ENCODE measurements around the gene NRG2. TPM values are rescaled to one million over a fixed set of nuclear protein-coding genes. Genes with fewer than 3 reads are reported as not detected.
A peak's percentile ranks its signal among the peaks of the same experiment; 100 is the strongest.

NRG2 gene
- total and polyA plus RNA-seq, 2 donors, result 1.4 to 5.1 TPM

- Histone ChIP-seq H3K36me3 (ENCODE audit: insufficient read depth) (no peaks in the 10 kb centered on the region), H3K4me1 (ENCODE audit: insufficient read depth) (no peaks in the 10 kb centered on the region), H3K27ac (ENCODE audit: low read depth) (no peak overlapping the region), H3K4me3 (ENCODE audit: low read depth, low read length) (no peak overlapping the region)
- WGBS, result 89% methylated on average over 2 of the region's 2 CpGs
- no peak for DNase-seq (ENCODE audit: extremely low spot score)
Measured at GRCh38 chr5:139859013-139859412, 184.1 kb downstream of the NRG2 start.

- H3K27ac ChIP-seq (ENCODE audit: low read depth), result no peak overlapping the region
- H3K4me3 ChIP-seq (ENCODE audit: low read depth, low read length), result no peak overlapping the region
- WGBS, result 87% methylated on average over 4 of the region's 4 CpGs
- H3K4me1 ChIP-seq (ENCODE audit: insufficient read depth), result no peaks in the 10 kb centered on the region
- H3K36me3 ChIP-seq (ENCODE audit: insufficient read depth), result no peaks in the 10 kb centered on the region
- DNase-seq (ENCODE audit: extremely low spot score), result no peak
Measured at GRCh38 chr5:139856714-139857113, 186.4 kb downstream of the NRG2 start.

GRCh38 chr5:139855946-139856540 lies 187.1 kb downstream of the NRG2 start:
- no peak for DNase-seq (ENCODE audit: extremely low spot score)
- H3K36me3 ChIP-seq (ENCODE audit: insufficient read depth), result no peaks in the 10 kb centered on the region
- no peak overlapping the region for H3K4me3 ChIP-seq (ENCODE audit: low read depth, low read length)
- H3K27ac ChIP-seq (ENCODE audit: low read depth), result no peak overlapping the region
- H3K4me1 ChIP-seq (ENCODE audit: insufficient read depth), result no peaks in the 10 kb centered on the region
- 87% methylated on average over 6 of the region's 6 CpGs for WGBS

GRCh38 chr5:139855451-139855850 lies 187.6 kb downstream of the NRG2 start:
- DNase-seq (ENCODE audit: extremely low spot score), result no peak
- 95% methylated on average over 8 of the region's 8 CpGs for WGBS
- no peak overlapping the region for H3K4me3 ChIP-seq (ENCODE audit: low read depth, low read length)

GRCh38 chr5:139854953-139855352 lies 188.1 kb downstream of the NRG2 start:
- H3K4me1 ChIP-seq (ENCODE audit: insufficient read depth), result no peaks in the 10 kb centered on the region
- no peak for DNase-seq (ENCODE audit: extremely low spot score)
- WGBS, result 96% methylated on average over 5 of the region's 5 CpGs
- H3K36me3 ChIP-seq (ENCODE audit: insufficient read depth), result no peaks in the 10 kb centered on the region
- no peak overlapping the region for H3K27ac ChIP-seq (ENCODE audit: low read depth)
- H3K4me3 ChIP-seq (ENCODE audit: low read depth, low read length), result no peak overlapping the region

More at GRCh38 chr5:139855451-139855850, 187.6 kb downstream of the NRG2 start:
- Histone ChIP-seq H3K36me3 (ENCODE audit: insufficient read depth) (no peaks in the 10 kb centered on the region), H3K4me1 (ENCODE audit: insufficient read depth) (no peaks in the 10 kb centered on the region), H3K27ac (ENCODE audit: low read depth) (no peak overlapping the region)

- Histone ChIP-seq H3K4me3 (ENCODE audit: low read depth, low read length) (no peak overlapping the region), H3K36me3 (ENCODE audit: insufficient read depth) (no peaks in the 10 kb centered on the region), H3K4me1 (ENCODE audit: insufficient read depth) (no peaks in the 10 kb centered on the region), H3K27ac (ENCODE audit: low read depth) (no peak overlapping the region)
- WGBS, result 97% methylated on average over 7 of the region's 7 CpGs
- DNase-seq (ENCODE audit: extremely low spot score), result no peak
Measured at GRCh38 chr5:139854029-139854605, 189.0 kb downstream of the NRG2 start.

GRCh38 chr5:139852696-139853095 lies 190.4 kb downstream of the NRG2 start:
- 95% methylated on average over 8 of the region's 8 CpGs for WGBS
- Histone ChIP-seq H3K4me1 (ENCODE audit: insufficient read depth) (no peaks in the 10 kb centered on the region), H3K27ac (ENCODE audit: low read depth) (no peak overlapping the region), H3K4me3 (ENCODE audit: low read depth, low read length) (no peak overlapping the region), H3K36me3 (ENCODE audit: insufficient read depth) (no peaks in the 10 kb centered on the region)
- DNase-seq (ENCODE audit: extremely low spot score), result no peak

- no peaks in the 10 kb centered on the region for H3K36me3 ChIP-seq (ENCODE audit: insufficient read depth)
- DNase-seq (ENCODE audit: extremely low spot score), result no peak
- 95% methylated on average over 19 of the region's 19 CpGs for WGBS
- no peaks in the 10 kb centered on the region for H3K4me1 ChIP-seq (ENCODE audit: insufficient read depth)
- H3K4me3 ChIP-seq (ENCODE audit: low read depth, low read length), result no peak overlapping the region
- H3K27ac ChIP-seq (ENCODE audit: low read depth), result no peak overlapping the region
Measured at GRCh38 chr5:139851558-139851957, 191.5 kb downstream of the NRG2 start.

- no peaks in the 10 kb centered on the region for H3K36me3 ChIP-seq (ENCODE audit: insufficient read depth)
- WGBS, result 85% methylated on average over 3 of the region's 3 CpGs
- H3K27ac ChIP-seq (ENCODE audit: low read depth), result no peak overlapping the region
- H3K4me1 ChIP-seq (ENCODE audit: insufficient read depth), result no peaks in the 10 kb centered on the region
- H3K4me3 ChIP-seq (ENCODE audit: low read depth, low read length), result no peak overlapping the region
- no peak for DNase-seq (ENCODE audit: extremely low spot score)
Measured at GRCh38 chr5:139850423-139851016, 192.6 kb downstream of the NRG2 start.

GRCh38 chr5:139849942-139850341 lies 193.2 kb downstream of the NRG2 start:
- no peak overlapping the region for H3K27ac ChIP-seq (ENCODE audit: low read depth)
- H3K4me1 ChIP-seq (ENCODE audit: insufficient read depth), result no peaks in the 10 kb centered on the region
- H3K36me3 ChIP-seq (ENCODE audit: insufficient read depth), result no peaks in the 10 kb centered on the region
- H3K4me3 ChIP-seq (ENCODE audit: low read depth, low read length), result no peak overlapping the region
- 67% methylated on average over 2 of the region's 2 CpGs for WGBS
- no peak for DNase-seq (ENCODE audit: extremely low spot score)

GRCh38 chr5:139849501-139849900 lies 193.6 kb downstream of the NRG2 start:
- H3K27ac ChIP-seq (ENCODE audit: low read depth), result no peak overlapping the region
- H3K36me3 ChIP-seq (ENCODE audit: insufficient read depth), result no peaks in the 10 kb centered on the region
- H3K4me3 ChIP-seq (ENCODE audit: low read depth, low read length), result no peak overlapping the region
- no peaks in the 10 kb centered on the region for H3K4me1 ChIP-seq (ENCODE audit: insufficient read depth)
- WGBS, result 82% methylated on average over 7 of the region's 7 CpGs
- DNase-seq (ENCODE audit: extremely low spot score), result no peak

GRCh38 chr5:139848508-139849100 lies 194.5 kb downstream of the NRG2 start:
- Histone ChIP-seq H3K36me3 (ENCODE audit: insufficient read depth) (no peaks in the 10 kb centered on the region), H3K4me1 (ENCODE audit: insufficient read depth) (no peaks in the 10 kb centered on the region), H3K27ac (ENCODE audit: low read depth) (no peak overlapping the region), H3K4me3 (ENCODE audit: low read depth, low read length) (peak overlapping the region; percentile 37)
- WGBS, result 33% methylated on average over 43 of the region's 43 CpGs
- DNase-seq (ENCODE audit: extremely low spot score), result no peak

- no peak for DNase-seq (ENCODE audit: extremely low spot score)
- Histone ChIP-seq H3K36me3 (ENCODE audit: insufficient read depth) (no peaks in the 10 kb centered on the region), H3K27ac (ENCODE audit: low read depth) (no peak overlapping the region), H3K4me3 (ENCODE audit: low read depth, low read length) (peak overlapping the region; percentile 37), H3K4me1 (ENCODE audit: insufficient read depth) (no peaks in the 10 kb centered on the region)
- WGBS, result 20% methylated on average over 107 of the region's 107 CpGs
Measured at GRCh38 chr5:139847790-139848507, 195.2 kb downstream of the NRG2 start.

Measured in urinary bladder (tissue), 4 donors.